Neutrophil (primary cell): ENCODE results near the gene AAK1.

ENCODE experiments used
- H3K27ac ChIP-seq: fragments of 200-600 bp; sonication (generic); 2 replicates; pipeline ENCODE4 v1.5.1; 2016; ENCODE audit warnings: mild to moderate bottlenecking, moderate library complexity
- H3K27me3 ChIP-seq: fragments of 200-600 bp; sonication (generic); 2 replicates; pipeline ENCODE4 v1.6.0; 2016; ENCODE audit warnings: mild to moderate bottlenecking
- H3K36me3 ChIP-seq: fragments of 200-600 bp; sonication (generic); 2 replicates; pipeline ENCODE4 v1.5.1; 2017
- H3K4me1 ChIP-seq, 2 experiments: fragments of 200-600 bp in 1 of 2; sonication (generic) in 1 of 2; 1 replicate in 1 of 2; 2 replicates in 1 of 2; pipeline versions ENCODE4 v1.5.1 to v1.6.1; 2013 to 2016; ENCODE audit warnings: low read depth in 1 of 2, low read length in 1 of 2, mild to moderate bottlenecking in 1 of 2, moderate library complexity in 1 of 2; ENCODE audit not compliant: control insufficient read depth in 1 of 2, insufficient read depth in 1 of 2
- H3K4me3 ChIP-seq, 2 experiments: fragments of 200-600 bp in 1 of 2; sonication (generic) in 1 of 2; 1 replicate in 1 of 2; 2 replicates in 1 of 2; pipeline ENCODE4 v1.5.1; 2013 to 2016; ENCODE audit warnings: low read depth in 1 of 2, low read length in 1 of 2, mild to moderate bottlenecking in 1 of 2, moderate library complexity in 1 of 2
- H3K9me3 ChIP-seq: fragments of 200-600 bp; sonication (generic); 2 replicates; pipeline ENCODE4 v1.5.1; 2016
- CTCF ChIP-seq: fragments of 200-600 bp; sonication (generic); IDR thresholded peaks from 2 replicates; pipeline ENCODE4 v1.5.1; 2016; ENCODE audit warnings: antibody characterized with exemption

AAK1 gene

DNA sequence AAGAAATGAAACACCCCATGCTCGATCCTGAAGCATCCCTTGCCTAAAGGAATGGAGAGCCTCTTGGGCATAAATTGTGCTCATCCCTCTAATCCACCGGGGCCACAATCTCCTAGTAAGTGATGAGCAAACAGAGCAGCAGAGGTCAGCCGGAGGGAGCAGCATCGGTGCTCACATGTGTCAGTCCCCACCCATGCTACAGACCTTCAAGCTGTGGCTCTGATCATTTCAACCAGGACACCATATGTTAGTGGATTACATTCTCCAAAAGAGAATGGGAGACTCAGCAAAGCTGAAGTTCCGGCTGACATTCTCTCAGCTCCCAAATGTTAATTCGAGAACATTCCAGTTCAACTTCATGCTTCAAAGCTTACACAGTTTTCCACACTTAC is 75.6 kb downstream of the AAK1 start:
- Histone ChIP-seq H3K27me3 (no peaks in the 10 kb centered on the region), H3K4me3 (no peak overlapping the region), H3K4me1 (no peaks in the 10 kb centered on the region), H3K9me3 (no peaks in the 10 kb centered on the region), H3K36me3 (no peaks in the 10 kb centered on the region), H3K27ac (no peak overlapping the region)
- TF ChIP-seq CTCF: no peak

DNA sequence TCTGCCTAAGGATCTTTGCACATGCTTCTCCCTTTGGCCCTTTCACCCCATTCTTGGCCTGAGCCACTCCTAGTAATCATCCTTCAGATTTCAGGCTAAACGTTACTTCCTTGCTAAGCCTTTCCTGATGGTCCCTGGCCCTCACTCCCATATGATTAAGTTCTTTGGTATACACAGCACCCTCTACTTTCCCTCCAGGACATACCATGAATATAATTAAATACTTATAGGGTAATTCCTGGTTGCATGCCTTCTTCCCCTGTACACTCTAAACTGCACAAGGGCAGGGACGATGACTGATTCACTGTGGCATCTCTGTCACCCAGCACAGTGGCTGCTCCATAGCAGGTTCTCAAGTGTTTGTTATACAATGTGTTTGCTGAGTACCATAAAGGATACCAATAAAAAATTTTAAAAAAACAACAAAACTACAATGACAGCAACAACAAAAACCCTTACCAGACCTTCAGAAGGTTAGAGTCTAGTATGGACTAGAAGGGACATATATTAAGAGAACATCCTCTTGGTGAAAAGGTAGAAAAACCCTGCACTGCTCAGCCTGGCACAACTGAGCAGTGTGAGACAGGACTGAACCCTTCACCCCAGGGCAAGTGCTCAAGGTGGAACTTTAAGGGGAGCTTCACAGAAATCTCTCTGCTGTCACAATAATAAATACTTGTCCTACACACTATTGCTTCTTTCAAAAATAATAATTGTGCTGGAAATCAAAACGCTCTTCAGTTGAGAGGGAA is 76.2 kb downstream of the AAK1 start:
- no peaks in the 10 kb centered on the region for H3K27me3 ChIP-seq
- H3K36me3 ChIP-seq: no peaks in the 10 kb centered on the region
- H3K4me3 ChIP-seq: no peak overlapping the region
- no peaks in the 10 kb centered on the region for H3K4me1 ChIP-seq
- TF ChIP-seq CTCF: no peak
- H3K27ac ChIP-seq: no peak overlapping the region
- no peaks in the 10 kb centered on the region for H3K9me3 ChIP-seq

DNA sequence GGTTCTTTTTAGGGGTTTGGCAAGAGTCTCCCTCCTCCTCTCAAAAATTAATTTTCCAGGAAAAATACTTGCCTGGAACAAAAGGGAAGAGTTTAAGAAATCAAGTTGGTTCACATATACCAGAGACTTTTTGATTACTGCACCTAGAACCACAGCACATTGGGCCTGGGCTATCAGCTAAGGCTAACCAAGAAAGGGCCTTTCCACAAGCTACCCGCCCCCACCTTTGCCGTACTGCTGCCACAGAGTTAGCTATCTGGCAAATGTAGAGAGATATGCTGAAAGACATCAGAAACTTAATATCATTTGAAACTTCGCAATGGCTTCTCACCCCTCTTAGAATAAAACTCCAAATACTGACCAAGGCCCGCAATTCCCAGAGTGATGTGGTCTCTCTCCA is 76.9 kb downstream of the AAK1 start:
- H3K36me3 ChIP-seq: no peaks in the 10 kb centered on the region
- H3K9me3 ChIP-seq: no peaks in the 10 kb centered on the region
- H3K27me3 ChIP-seq: no peaks in the 10 kb centered on the region
- no peaks in the 10 kb centered on the region for H3K4me1 ChIP-seq
- no peak for TF ChIP-seq CTCF
- no peak overlapping the region for H3K4me3 ChIP-seq
- no peak overlapping the region for H3K27ac ChIP-seq

GRCh38 chr2:69565431-69565839 is 78.1 kb downstream of the AAK1 start:
- peaks cover 0 to 10% of the 10 kb centered on the region in 2 experiments for H3K4me1 ChIP-seq
- no peaks in the 10 kb centered on the region for H3K9me3 ChIP-seq
- peak; percentile 79 for TF ChIP-seq CTCF
- H3K27me3 ChIP-seq: no peaks in the 10 kb centered on the region
- no peak overlapping the region for H3K27ac ChIP-seq
- H3K4me3 ChIP-seq: no peak overlapping the region
- H3K36me3 ChIP-seq: no peaks in the 10 kb centered on the region

GRCh38 chr2:69564604-69565003 is 78.9 kb downstream of the AAK1 start:
- H3K4me1 ChIP-seq: peaks cover 4 to 14% of the 10 kb centered on the region in 2 experiments
- no peak overlapping the region for H3K27ac ChIP-seq
- H3K27me3 ChIP-seq: no peaks in the 10 kb centered on the region
- no peaks in the 10 kb centered on the region for H3K36me3 ChIP-seq
- H3K9me3 ChIP-seq: no peaks in the 10 kb centered on the region
- no peak overlapping the region for H3K4me3 ChIP-seq
- TF ChIP-seq CTCF: no peak
